ENCODE results near the gene TMEM69. TPM values are rescaled to one million over a fixed set of nuclear protein-coding genes. Genes with fewer than 3 reads are reported as not detected.

TMEM69 gene
- polyA plus RNA-seq, 3 donors = 27.6 to 43.4 (median 36.2) TPM

DNA sequence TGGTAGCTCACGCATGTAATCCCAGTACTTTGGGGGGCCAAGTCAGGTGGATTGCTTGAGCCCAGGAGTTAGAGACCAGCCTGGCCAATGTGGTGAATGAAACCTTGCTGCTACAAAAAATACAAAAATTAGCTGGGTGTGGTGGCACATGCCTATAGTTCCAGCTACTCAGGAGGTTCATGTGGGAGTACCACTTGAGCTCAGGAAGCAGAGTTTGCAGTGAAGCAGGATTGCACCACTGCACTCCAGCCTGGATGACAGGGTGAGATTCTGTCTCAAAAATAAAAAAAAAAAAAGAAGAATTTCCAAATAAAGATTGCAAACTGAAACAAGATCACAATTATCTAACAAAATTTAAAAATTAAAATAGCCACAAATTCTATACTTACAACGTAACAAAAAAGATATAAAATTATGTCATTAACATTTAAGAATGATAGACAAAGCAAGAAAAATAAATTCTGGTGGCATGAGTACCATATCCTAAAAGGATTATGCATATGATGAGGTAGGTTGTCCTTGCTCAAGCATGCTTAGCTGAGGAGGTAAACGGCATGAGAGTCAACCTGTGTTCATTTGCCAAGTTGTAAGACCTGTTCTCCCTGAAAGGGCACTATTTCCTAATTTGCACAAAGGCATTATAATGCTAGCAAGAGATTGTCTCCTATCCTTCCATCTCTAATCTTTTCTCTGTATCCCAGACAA is 42.2 kb downstream of the TMEM69 start:
- no peak overlapping the region for H3K4me3 Mint-ChIP-seq
- no peaks in the 10 kb centered on the region for H3K9me3 Mint-ChIP-seq
- intact Hi-C loops (cut with micrococcal nuclease) = no loop called here

GRCh38 chr1:45730780-45731319 is 42.9 kb downstream of the TMEM69 start:
- no peak overlapping the region for H3K27ac Mint-ChIP-seq
- Histone ChIP-seq H4K20me1 (ENCODE audit: insufficient read depth, low read length) (no peaks in the 10 kb centered on the region), H3K79me2 (ENCODE audit: insufficient read depth, low read length) (no peaks in the 10 kb centered on the region), H2AFZ (ENCODE audit: insufficient read depth, low read depth, low read length, poor library complexity, severe bottlenecking) (no peak overlapping the region), H3K9ac (ENCODE audit: insufficient read depth, low read length, poor library complexity, severe bottlenecking) (no peak overlapping the region), H3K36me3 (replicated peaks in 1 of 2; ENCODE audit: control insufficient read depth in 1 of 2, insufficient read depth in 2 of 2, low read length in 2 of 2) (no peaks in the 10 kb centered on the region), H3K4me1 (ENCODE audit: control insufficient read depth in 1 of 2, insufficient read depth in 2 of 2, low read length in 2 of 2) (peaks cover 4% of the 10 kb centered on the region in 2 donors), H3K27me3 (ENCODE audit: control insufficient read depth in 2 of 2, insufficient read depth in 2 of 2, low read length in 2 of 2) (no peaks in the 10 kb centered on the region), H3K4me3 (replicated peaks in 1 of 3; ENCODE audit: low read depth in 2 of 3, low read length in 3 of 3) (no peak overlapping the region), H3K27ac (ENCODE audit: low read depth in 1 of 2, low read length in 2 of 2) (no peak overlapping the region), H3K4me2 (replicated peaks; ENCODE audit: extremely low read depth, low read length, poor library complexity, severe bottlenecking) (no peak overlapping the region), H3K9me3 (replicated peaks in 1 of 2; ENCODE audit: control insufficient read depth in 1 of 2, insufficient read depth in 1 of 2, low read length in 2 of 2) (no peaks in the 10 kb centered on the region)
- no peaks in the 10 kb centered on the region for H3K27me3 Mint-ChIP-seq (ENCODE audit: low read depth in 3 of 3)
- peaks cover 11% of the 10 kb centered on the region for H3K4me1 Mint-ChIP-seq
- no peak for DNase-seq
- H3K4me3 Mint-ChIP-seq = no peak overlapping the region
- TF ChIP-seq, protein P1, sequence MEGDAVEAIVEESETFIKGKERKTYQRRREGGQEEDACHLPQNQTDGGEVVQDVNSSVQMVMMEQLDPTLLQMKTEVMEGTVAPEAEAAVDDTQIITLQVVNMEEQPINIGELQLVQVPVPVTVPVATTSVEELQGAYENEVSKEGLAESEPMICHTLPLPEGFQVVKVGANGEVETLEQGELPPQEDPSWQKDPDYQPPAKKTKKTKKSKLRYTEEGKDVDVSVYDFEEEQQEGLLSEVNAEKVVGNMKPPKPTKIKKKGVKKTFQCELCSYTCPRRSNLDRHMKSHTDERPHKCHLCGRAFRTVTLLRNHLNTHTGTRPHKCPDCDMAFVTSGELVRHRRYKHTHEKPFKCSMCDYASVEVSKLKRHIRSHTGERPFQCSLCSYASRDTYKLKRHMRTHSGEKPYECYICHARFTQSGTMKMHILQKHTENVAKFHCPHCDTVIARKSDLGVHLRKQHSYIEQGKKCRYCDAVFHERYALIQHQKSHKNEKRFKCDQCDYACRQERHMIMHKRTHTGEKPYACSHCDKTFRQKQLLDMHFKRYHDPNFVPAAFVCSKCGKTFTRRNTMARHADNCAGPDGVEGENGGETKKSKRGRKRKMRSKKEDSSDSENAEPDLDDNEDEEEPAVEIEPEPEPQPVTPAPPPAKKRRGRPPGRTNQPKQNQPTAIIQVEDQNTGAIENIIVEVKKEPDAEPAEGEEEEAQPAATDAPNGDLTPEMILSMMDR (IDR thresholded peaks at IDR 0.05) = no peak
- intact Hi-C loops (cut with micrococcal nuclease) = no loop called here
- no peaks in the 10 kb centered on the region for H3K9me3 Mint-ChIP-seq
- peaks cover 0 to 1% of the 10 kb centered on the region in 2 donors for H3K36me3 Mint-ChIP-seq
- 86% methylated on average over 1 of the region's 1 CpG for WGBS (ENCODE audit: insufficient coverage)

More for the DNA sequence above, 42.2 kb downstream of the TMEM69 start:
- H3K36me3 Mint-ChIP-seq = peaks cover 0 to 1% of the 10 kb centered on the region in 2 donors
- Histone ChIP-seq H3K9me3 (replicated peaks in 1 of 2; ENCODE audit: control insufficient read depth in 1 of 2, insufficient read depth in 1 of 2, low read length in 2 of 2) (no peaks in the 10 kb centered on the region), H3K27me3 (ENCODE audit: control insufficient read depth in 2 of 2, insufficient read depth in 2 of 2, low read length in 2 of 2) (no peaks in the 10 kb centered on the region), H3K27ac (ENCODE audit: low read depth in 1 of 2, low read length in 2 of 2) (no peak overlapping the region), H3K36me3 (replicated peaks in 1 of 2; ENCODE audit: control insufficient read depth in 1 of 2, insufficient read depth in 2 of 2, low read length in 2 of 2) (no peaks in the 10 kb centered on the region), H3K4me1 (ENCODE audit: control insufficient read depth in 1 of 2, insufficient read depth in 2 of 2, low read length in 2 of 2) (peaks cover 4% of the 10 kb centered on the region in 2 donors), H3K4me2 (replicated peaks; ENCODE audit: extremely low read depth, low read length, poor library complexity, severe bottlenecking) (no peak overlapping the region), H3K79me2 (ENCODE audit: insufficient read depth, low read length) (no peaks in the 10 kb centered on the region), H4K20me1 (ENCODE audit: insufficient read depth, low read length) (no peaks in the 10 kb centered on the region), H3K9ac (ENCODE audit: insufficient read depth, low read length, poor library complexity, severe bottlenecking) (no peak overlapping the region), H2AFZ (ENCODE audit: insufficient read depth, low read depth, low read length, poor library complexity, severe bottlenecking) (no peak overlapping the region), H3K4me3 (replicated peaks in 1 of 3; ENCODE audit: low read depth in 2 of 3, low read length in 3 of 3) (no peak overlapping the region)
- TF ChIP-seq, protein P1 (IDR thresholded peaks at IDR 0.05) = no peak
- no peak for DNase-seq
- H3K27me3 Mint-ChIP-seq (ENCODE audit: low read depth in 3 of 3) = no peaks in the 10 kb centered on the region
- no peak overlapping the region for H3K27ac Mint-ChIP-seq
- H3K4me1 Mint-ChIP-seq = peaks cover 11% of the 10 kb centered on the region
- 100% methylated on average over 1 of the region's 3 CpGs for WGBS (ENCODE audit: insufficient coverage)

Measured in CD14-positive monocyte (primary cell).